Esophagus muscularis mucosa (tissue), 4 donors: ENCODE measurements around the gene PIGT.

ENCODE experiments used
- EP300 ChIP-seq: sonication (generic); formaldehyde crosslinking; IDR thresholded peaks from one replicate; pipeline ENCODE4 v1.6.1; 2017; ENCODE audit warnings: antibody characterized with exemption
- POLR2A ChIP-seq: fragments of 450-650 bp; IDR thresholded peaks from one replicate; pipeline ENCODE4 v1.6.1; 2017; ENCODE audit warnings: antibody characterized with exemption, moderate library complexity, mild to moderate bottlenecking, low read depth
- POLR2AphosphoS5 ChIP-seq, 2 donors: sonication (generic); formaldehyde crosslinking; IDR thresholded peaks; one replicate each; pipeline ENCODE4 v1.6.1; 2017; ENCODE audit warnings: antibody characterized with exemption in 2 of 2
- TF ChIP-seq, protein P1 (sequence below), 3 experiments: fragments of 200-600 bp in 2 of 3; fragments of 450-650 bp in 1 of 3; sonication (generic) in 2 of 3; IDR thresholded peaks; one replicate each; pipeline ENCODE4 v1.5.1; 2017 to 2019; ENCODE audit warnings: antibody characterized with exemption in 3 of 3, mild to moderate bottlenecking in 2 of 3, moderate library complexity in 1 of 3

DNA sequence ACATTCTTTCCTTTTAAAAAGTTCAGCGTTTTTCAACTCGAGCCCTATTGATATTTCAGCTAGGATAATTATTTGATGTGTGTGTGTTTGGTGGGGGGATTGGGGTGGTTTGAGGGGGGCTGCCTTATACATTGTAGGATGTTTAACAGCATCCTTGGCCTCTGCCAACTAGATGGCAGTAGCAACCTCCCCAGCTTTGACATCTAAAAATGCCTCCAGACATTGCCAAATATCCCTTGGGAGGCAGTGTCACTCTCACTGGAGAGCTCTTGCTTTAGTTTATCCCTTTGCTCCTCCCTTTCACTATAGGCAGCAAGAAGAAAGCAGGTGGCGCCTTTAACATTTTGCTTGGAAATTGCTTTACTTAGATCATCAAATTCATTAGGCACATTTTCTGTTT, 23.2 kb upstream of the PIGT start:
- TF ChIP-seq, protein P1, sequence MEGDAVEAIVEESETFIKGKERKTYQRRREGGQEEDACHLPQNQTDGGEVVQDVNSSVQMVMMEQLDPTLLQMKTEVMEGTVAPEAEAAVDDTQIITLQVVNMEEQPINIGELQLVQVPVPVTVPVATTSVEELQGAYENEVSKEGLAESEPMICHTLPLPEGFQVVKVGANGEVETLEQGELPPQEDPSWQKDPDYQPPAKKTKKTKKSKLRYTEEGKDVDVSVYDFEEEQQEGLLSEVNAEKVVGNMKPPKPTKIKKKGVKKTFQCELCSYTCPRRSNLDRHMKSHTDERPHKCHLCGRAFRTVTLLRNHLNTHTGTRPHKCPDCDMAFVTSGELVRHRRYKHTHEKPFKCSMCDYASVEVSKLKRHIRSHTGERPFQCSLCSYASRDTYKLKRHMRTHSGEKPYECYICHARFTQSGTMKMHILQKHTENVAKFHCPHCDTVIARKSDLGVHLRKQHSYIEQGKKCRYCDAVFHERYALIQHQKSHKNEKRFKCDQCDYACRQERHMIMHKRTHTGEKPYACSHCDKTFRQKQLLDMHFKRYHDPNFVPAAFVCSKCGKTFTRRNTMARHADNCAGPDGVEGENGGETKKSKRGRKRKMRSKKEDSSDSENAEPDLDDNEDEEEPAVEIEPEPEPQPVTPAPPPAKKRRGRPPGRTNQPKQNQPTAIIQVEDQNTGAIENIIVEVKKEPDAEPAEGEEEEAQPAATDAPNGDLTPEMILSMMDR (IDR thresholded peaks at IDR 0.05) = no peak
- TF ChIP-seq EP300 = no peak
- TF ChIP-seq POLR2A = no peak
- no peak for TF ChIP-seq POLR2AphosphoS5 (IDR thresholded peaks at IDR 0.05)
